ENCODE measurements around the gene ANKS6.

GRCh38 chr9:98819231-98819630, 22.9 kb upstream of the ANKS6 start:
- TF ChIP-seq POLR2A (IDR thresholded peaks at IDR 0.05; ENCODE audit: low read depth, low read length) (no peak), TAF1 (IDR thresholded peaks at IDR 0.05; ENCODE audit: borderline replicate concordance, low read depth, low read length) (no peak), POLR2AphosphoS5 (IDR thresholded peaks at IDR 0.05; ENCODE audit: low read depth, low read length) (no peak)

Data from GM12892 (cell line).